ENCODE data around the gene NUP205. TPM values are rescaled to one million over a fixed set of nuclear protein-coding genes. Genes with fewer than 3 reads are reported as not detected.

NUP205 gene
- polyA plus RNA-seq, 1 donor from 2014 or later = 32.3 TPM

DNA sequence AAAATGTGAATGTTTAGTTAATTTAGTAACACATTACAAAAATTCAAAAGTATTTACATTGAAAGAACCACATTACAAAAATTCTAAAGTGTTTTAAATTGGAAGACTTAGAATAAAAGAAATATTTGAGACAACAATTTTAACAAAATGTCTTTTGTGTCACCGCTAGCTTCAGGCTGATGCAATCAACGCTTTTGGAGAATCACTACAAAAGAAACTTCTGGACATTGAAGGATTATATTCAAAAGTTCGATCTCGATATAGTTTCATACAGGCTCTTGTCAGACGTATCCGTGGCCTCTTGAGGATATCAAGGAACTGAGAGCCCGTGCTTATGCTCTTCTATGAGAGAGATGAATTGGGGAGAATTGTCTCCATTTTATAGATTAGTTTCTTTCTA, 90.5 kb downstream of the NUP205 start:
- Histone ChIP-seq H3F3A (ENCODE audit: insufficient read depth, low read length, poor library complexity, severe bottlenecking) (no peaks in the 10 kb centered on the region), H3K9me3 (ENCODE audit: low read length) (no peaks in the 10 kb centered on the region), H3K27ac (ENCODE audit: low read length) (no peak overlapping the region), H4K20me1 (ENCODE audit: insufficient read depth) (no peaks in the 10 kb centered on the region), H3K27me3 (ENCODE audit: insufficient read depth, low read depth, low read length) (no peaks in the 10 kb centered on the region), H2AFZ (ENCODE audit: low read depth, low read length) (no peak overlapping the region), H3K4me3 (ENCODE audit: low read length) (no peak overlapping the region), H3K79me2 (replicated peaks; ENCODE audit: insufficient read depth, low read length) (no peaks in the 10 kb centered on the region), H3K36me3 (ENCODE audit: insufficient read depth, low read length) (no peaks in the 10 kb centered on the region), H3K9me2 (ENCODE audit: insufficient read depth, low read length) (no peaks in the 10 kb centered on the region), H3K4me2 (ENCODE audit: low read length) (no peak overlapping the region), H3K9ac (ENCODE audit: low read length) (no peak overlapping the region)
- TF ChIP-seq MXI1 (conservative IDR thresholded peaks at IDR 0.05; ENCODE audit: poor library complexity, severe bottlenecking) (no peak), SMC3 (conservative IDR thresholded peaks at IDR 0.05; ENCODE audit: poor library complexity) (no peak), EP300 (conservative IDR thresholded peaks at IDR 0.05; ENCODE audit: poor library complexity, severe bottlenecking) (no peak), EZH2 (IDR thresholded peaks at IDR 0.05; ENCODE audit: borderline replicate concordance, insufficient read depth, low read length, poor library complexity, severe bottlenecking) (no peak), POLR2AphosphoS5 (IDR thresholded peaks at IDR 0.05) (no peak), RAD21 (conservative IDR thresholded peaks at IDR 0.05) (no peak), TAF1 (IDR thresholded peaks at IDR 0.05; ENCODE audit: low read depth) (no peak)
- TF ChIP-seq, protein P1, sequence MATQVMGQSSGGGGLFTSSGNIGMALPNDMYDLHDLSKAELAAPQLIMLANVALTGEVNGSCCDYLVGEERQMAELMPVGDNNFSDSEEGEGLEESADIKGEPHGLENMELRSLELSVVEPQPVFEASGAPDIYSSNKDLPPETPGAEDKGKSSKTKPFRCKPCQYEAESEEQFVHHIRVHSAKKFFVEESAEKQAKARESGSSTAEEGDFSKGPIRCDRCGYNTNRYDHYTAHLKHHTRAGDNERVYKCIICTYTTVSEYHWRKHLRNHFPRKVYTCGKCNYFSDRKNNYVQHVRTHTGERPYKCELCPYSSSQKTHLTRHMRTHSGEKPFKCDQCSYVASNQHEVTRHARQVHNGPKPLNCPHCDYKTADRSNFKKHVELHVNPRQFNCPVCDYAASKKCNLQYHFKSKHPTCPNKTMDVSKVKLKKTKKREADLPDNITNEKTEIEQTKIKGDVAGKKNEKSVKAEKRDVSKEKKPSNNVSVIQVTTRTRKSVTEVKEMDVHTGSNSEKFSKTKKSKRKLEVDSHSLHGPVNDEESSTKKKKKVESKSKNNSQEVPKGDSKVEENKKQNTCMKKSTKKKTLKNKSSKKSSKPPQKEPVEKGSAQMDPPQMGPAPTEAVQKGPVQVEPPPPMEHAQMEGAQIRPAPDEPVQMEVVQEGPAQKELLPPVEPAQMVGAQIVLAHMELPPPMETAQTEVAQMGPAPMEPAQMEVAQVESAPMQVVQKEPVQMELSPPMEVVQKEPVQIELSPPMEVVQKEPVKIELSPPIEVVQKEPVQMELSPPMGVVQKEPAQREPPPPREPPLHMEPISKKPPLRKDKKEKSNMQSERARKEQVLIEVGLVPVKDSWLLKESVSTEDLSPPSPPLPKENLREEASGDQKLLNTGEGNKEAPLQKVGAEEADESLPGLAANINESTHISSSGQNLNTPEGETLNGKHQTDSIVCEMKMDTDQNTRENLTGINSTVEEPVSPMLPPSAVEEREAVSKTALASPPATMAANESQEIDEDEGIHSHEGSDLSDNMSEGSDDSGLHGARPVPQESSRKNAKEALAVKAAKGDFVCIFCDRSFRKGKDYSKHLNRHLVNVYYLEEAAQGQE (IDR thresholded peaks at IDR 0.05; ENCODE audit: borderline replicate concordance) = no peak
- TF ChIP-seq, protein P2, sequence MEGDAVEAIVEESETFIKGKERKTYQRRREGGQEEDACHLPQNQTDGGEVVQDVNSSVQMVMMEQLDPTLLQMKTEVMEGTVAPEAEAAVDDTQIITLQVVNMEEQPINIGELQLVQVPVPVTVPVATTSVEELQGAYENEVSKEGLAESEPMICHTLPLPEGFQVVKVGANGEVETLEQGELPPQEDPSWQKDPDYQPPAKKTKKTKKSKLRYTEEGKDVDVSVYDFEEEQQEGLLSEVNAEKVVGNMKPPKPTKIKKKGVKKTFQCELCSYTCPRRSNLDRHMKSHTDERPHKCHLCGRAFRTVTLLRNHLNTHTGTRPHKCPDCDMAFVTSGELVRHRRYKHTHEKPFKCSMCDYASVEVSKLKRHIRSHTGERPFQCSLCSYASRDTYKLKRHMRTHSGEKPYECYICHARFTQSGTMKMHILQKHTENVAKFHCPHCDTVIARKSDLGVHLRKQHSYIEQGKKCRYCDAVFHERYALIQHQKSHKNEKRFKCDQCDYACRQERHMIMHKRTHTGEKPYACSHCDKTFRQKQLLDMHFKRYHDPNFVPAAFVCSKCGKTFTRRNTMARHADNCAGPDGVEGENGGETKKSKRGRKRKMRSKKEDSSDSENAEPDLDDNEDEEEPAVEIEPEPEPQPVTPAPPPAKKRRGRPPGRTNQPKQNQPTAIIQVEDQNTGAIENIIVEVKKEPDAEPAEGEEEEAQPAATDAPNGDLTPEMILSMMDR (IDR thresholded peaks at IDR 0.05; ENCODE audit: poor library complexity, severe bottlenecking) = no peak

DNA sequence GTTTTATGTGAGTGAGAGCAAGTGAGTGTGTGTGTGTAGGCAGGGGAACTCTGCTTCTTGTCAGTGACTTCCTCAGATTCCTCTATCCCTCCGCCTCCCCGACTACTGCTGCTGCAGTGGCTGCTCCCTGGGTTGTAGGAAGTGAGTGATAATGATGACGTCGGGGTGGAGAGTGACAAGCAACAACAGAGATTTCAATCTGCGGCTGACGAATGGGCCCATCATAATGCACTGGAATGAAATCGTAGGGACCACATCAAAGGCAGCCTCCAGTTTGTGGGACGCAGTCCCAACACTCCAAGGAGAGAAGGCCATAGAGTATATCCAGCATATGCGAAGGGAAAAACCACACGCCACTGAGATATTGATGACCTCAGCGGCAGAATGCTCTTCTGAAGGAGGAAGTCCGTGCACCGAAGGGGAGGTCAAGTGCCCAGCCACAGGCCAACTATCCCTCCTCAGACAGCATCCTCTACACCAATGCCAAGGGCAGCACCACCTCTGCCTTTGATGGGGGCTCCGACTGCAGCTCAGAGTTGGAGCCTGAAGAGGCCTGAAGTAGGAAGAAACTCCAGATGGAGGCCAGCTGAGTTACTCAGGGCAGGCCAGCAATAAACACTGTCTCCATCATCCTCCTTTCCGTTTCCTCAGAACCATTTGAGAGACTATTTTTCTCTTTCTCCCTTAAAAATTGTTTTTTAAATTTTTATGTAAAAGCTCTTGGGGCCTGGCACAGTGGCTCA, 93.3 kb downstream of the NUP205 start:
- H3K9me3 ChIP-seq (ENCODE audit: low read length) = no peaks in the 10 kb centered on the region
- H3K9me2 ChIP-seq (ENCODE audit: insufficient read depth, low read length) = no peaks in the 10 kb centered on the region
- no peaks in the 10 kb centered on the region for H3K79me2 ChIP-seq (replicated peaks; ENCODE audit: insufficient read depth, low read length)
- H4K20me1 ChIP-seq (ENCODE audit: insufficient read depth) = no peaks in the 10 kb centered on the region
- no peaks in the 10 kb centered on the region for H3F3A ChIP-seq (ENCODE audit: insufficient read depth, low read length, poor library complexity, severe bottlenecking)
- no peak overlapping the region for H3K27ac ChIP-seq (ENCODE audit: low read length)
- TF ChIP-seq EP300 (conservative IDR thresholded peaks at IDR 0.05; ENCODE audit: poor library complexity, severe bottlenecking) (no peak), POLR2AphosphoS5 (IDR thresholded peaks at IDR 0.05) (no peak), TAF1 (IDR thresholded peaks at IDR 0.05; ENCODE audit: low read depth) (no peak), MXI1 (conservative IDR thresholded peaks at IDR 0.05; ENCODE audit: poor library complexity, severe bottlenecking) (no peak), EZH2 (IDR thresholded peaks at IDR 0.05; ENCODE audit: borderline replicate concordance, insufficient read depth, low read length, poor library complexity, severe bottlenecking) (no peak), RAD21 (conservative IDR thresholded peaks at IDR 0.05) (no peak), SMC3 (conservative IDR thresholded peaks at IDR 0.05; ENCODE audit: poor library complexity) (no peak)
- TF ChIP-seq, protein P1 (IDR thresholded peaks at IDR 0.05; ENCODE audit: borderline replicate concordance) = no peak
- TF ChIP-seq, protein P2 (IDR thresholded peaks at IDR 0.05; ENCODE audit: poor library complexity, severe bottlenecking) = no peak
- H3K4me3 ChIP-seq (ENCODE audit: low read length) = no peak overlapping the region
- no peaks in the 10 kb centered on the region for H3K27me3 ChIP-seq (ENCODE audit: insufficient read depth, low read depth, low read length)
- no peak overlapping the region for H3K4me2 ChIP-seq (ENCODE audit: low read length)
- no peak overlapping the region for H2AFZ ChIP-seq (ENCODE audit: low read depth, low read length)
- H3K9ac ChIP-seq (ENCODE audit: low read length) = no peak overlapping the region
- H3K36me3 ChIP-seq (ENCODE audit: insufficient read depth, low read length) = no peaks in the 10 kb centered on the region
